Ascending aorta (tissue), 2 donors: ENCODE data around the gene CFLAR. TPM values are rescaled to one million over a fixed set of nuclear protein-coding genes. Genes with fewer than 3 reads are reported as not detected.

Experiments
- DNase-seq, 2 donors: peaks; one replicate each; pipeline ENCODE4 v3.0.0-alpha.2; 2019; ENCODE audit warnings: low spot score in 2 of 2
- H3K27ac ChIP-seq, 2 donors: fragments of 200-600 bp; sonication (generic); one replicate each; pipeline ENCODE4 v1.5.1; 2016 to 2017; ENCODE audit warnings: mild to moderate bottlenecking in 1 of 2
- H3K27me3 ChIP-seq: fragments of 200-600 bp; sonication (generic); one replicate; pipeline ENCODE4 v1.5.1; 2017
- H3K36me3 ChIP-seq, 2 donors: fragments of 200-600 bp; sonication (generic); one replicate each; pipeline ENCODE4 v1.5.1; 2016
- H3K4me1 ChIP-seq, 2 donors: fragments of 200-600 bp; sonication (generic); one replicate each; pipeline ENCODE4 v1.5.1; 2016 to 2017; ENCODE audit warnings: mild to moderate bottlenecking in 1 of 2
- H3K4me3 ChIP-seq, 2 donors: fragments of 200-600 bp; sonication (generic); one replicate each; pipeline ENCODE4 v1.5.1; 2016 to 2017; ENCODE audit warnings: mild to moderate bottlenecking in 1 of 2
- H3K9me3 ChIP-seq, 2 donors: fragments of 200-600 bp; sonication (generic); one replicate each; pipeline ENCODE4 v1.5.1; 2016
- CTCF ChIP-seq, 3 experiments: fragments of 200-600 bp in 2 of 3; fragments of 450-650 bp in 1 of 3; sonication (generic) in 2 of 3; IDR thresholded peaks; one replicate each; pipeline ENCODE4 v1.5.1; 2016 to 2019; ENCODE audit warnings: antibody characterized with exemption in 3 of 3, mild to moderate bottlenecking in 1 of 3, moderate library complexity in 1 of 3
- intact Hi-C: fragments of 100-400 bp; cut with DNase I; formaldehyde crosslinking; loops from one replicate; pipeline ENCODE4 v1.15.1; 2023
- total RNA-seq: library from RNA; depleted of rRNA; stranded (reverse); fragments of >200 nt; gene quantifications from one replicate; pipeline ENCODE4 v1.1.0, GENCODE V29; 2016

The CFLAR gene
- total RNA-seq, 1 donor from 2014 or later = 112 TPM

DNA sequence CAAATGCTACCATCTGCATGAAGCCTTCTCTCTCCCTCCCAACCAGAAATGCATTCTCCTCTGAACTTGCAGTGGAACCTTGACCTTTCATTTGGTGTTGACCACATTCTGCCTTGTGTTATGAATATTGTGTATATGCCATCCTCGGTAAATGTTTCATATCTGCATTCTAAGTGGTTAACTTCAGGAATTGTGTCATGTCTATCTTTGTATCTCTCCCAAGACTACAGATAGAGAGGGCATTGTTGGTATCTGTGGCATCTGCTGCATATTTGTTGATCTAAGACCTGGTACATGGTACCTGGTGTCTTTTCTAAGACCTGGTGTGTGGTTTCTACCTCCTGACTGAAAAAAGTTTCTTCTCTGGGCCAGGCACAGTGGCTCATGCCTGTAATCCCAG is 101.0 kb downstream of the CFLAR start:
- no peak overlapping the region for H3K4me3 ChIP-seq
- no peaks in the 10 kb centered on the region for H3K9me3 ChIP-seq
- H3K4me1 ChIP-seq = no peaks in the 10 kb centered on the region
- no peaks in the 10 kb centered on the region for H3K36me3 ChIP-seq
- intact Hi-C loops = no loop called here
- DNase-seq = no peak
- no peaks in the 10 kb centered on the region for H3K27me3 ChIP-seq
- no peak overlapping the region for H3K27ac ChIP-seq
- no peak for TF ChIP-seq CTCF (IDR thresholded peaks at IDR 0.05)

DNA sequence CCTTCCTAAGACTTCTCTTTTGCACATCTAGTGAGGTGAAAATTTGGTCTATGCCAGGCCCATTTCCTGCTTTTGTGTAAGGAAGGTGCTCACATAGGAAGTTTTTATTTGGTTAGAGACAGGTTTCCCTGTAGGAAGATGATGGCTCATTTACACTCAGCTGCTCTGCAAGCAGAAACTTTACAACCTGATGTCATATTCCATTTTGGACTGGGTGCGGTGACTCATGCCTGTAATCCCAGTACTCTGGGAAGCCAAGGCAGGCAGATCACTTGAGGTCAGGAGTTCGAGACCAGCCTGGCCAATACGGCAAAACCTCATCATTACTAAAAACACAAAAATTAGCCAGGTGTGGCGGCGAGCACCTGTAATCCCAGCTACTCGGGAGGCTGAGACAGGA is 102.8 kb downstream of the CFLAR start:
- DNase-seq = no peak
- intact Hi-C loops = no loop called here
- H3K36me3 ChIP-seq = no peaks in the 10 kb centered on the region
- H3K9me3 ChIP-seq = no peaks in the 10 kb centered on the region
- TF ChIP-seq CTCF (IDR thresholded peaks at IDR 0.05) = no peak
- H3K27me3 ChIP-seq = no peaks in the 10 kb centered on the region
- no peak overlapping the region for H3K27ac ChIP-seq
- no peaks in the 10 kb centered on the region for H3K4me1 ChIP-seq
- no peak overlapping the region for H3K4me3 ChIP-seq

GRCh38 chr2:201219328-201220096 is 103.5 kb downstream of the CFLAR start:
- TF ChIP-seq CTCF (IDR thresholded peaks at IDR 0.05) = no peak
- intact Hi-C loops = no loop called here
- DNase-seq = no peak
- Histone ChIP-seq H3K27me3 (no peaks in the 10 kb centered on the region), H3K36me3 (no peaks in the 10 kb centered on the region), H3K27ac (no peak overlapping the region), H3K4me3 (no peak overlapping the region), H3K4me1 (no peaks in the 10 kb centered on the region), H3K9me3 (no peaks in the 10 kb centered on the region)

- no peak for TF ChIP-seq CTCF (IDR thresholded peaks at IDR 0.05)
- Histone ChIP-seq H3K27ac (no peak overlapping the region), H3K4me1 (no peaks in the 10 kb centered on the region), H3K36me3 (no peaks in the 10 kb centered on the region), H3K9me3 (no peaks in the 10 kb centered on the region), H3K4me3 (no peak overlapping the region), H3K27me3 (no peaks in the 10 kb centered on the region)
- intact Hi-C loops = no loop called here
- DNase-seq = no peak
Observed at GRCh38 chr2:201220102-201220570, 104.2 kb downstream of the CFLAR start.

DNA sequence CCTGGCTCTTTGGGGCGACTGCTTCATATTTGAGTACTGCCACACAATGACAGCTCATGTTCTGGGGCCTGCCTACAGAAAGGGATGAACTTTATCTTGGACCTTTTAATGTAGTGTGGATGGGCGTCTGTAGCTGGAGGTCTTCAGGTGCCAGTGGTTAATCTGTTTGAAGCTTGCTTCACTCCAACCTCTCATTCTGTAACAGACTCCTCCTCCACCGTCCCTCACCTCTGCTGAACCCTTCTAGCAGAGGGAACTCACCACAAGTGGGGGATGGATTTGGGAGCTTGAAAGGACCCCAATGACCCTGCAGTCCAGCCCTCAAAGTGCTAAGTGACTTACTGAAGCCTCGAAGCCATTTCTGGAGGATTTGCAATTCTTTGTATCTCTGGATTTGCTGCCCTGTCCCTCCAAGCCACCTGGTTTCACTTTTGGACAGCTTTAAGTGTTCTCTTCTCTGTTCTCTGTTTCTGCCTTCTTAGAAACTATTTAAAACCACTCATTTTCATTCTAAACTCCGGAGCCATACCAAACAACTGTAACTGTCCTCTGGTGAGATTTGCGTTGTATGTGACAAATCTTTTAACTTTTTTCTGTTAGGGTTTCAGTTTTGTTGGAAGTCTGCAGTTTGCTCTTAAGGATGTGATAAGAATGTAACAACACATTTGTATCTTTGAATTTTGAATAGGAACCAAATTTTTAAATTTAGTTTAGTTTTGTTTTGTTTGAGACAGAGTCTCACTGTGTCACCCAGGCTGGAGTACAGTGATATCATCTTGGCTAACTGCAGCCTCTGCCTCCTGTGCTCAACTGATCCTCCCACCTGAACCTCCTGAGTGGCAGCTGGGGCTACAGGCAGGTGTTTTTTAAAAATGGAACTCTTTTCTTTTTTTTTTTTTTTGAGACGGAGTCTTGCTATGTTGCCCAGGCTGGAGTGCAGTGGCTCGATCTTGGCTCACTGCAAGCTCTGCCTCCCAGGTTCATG is 107.4 kb downstream of the CFLAR start:
- intact Hi-C loops = no loop called here
- Histone ChIP-seq H3K36me3 (no peaks in the 10 kb centered on the region), H3K9me3 (no peaks in the 10 kb centered on the region), H3K27ac (no peak overlapping the region), H3K4me1 (no peaks in the 10 kb centered on the region), H3K4me3 (no peak overlapping the region), H3K27me3 (no peaks in the 10 kb centered on the region)
- DNase-seq = no peak
- no peak for TF ChIP-seq CTCF (IDR thresholded peaks at IDR 0.05)

Other genes with a start within 250 kb of the CFLAR start
- 0.64 TPM for gene PPIL3, start 227.1 kb upstream of the CFLAR start, total RNA-seq
- 55.3 TPM for gene NIF3L1, start 226.8 kb upstream of the CFLAR start, total RNA-seq
- gene ORC2, start 152.5 kb upstream of the CFLAR start, total RNA-seq = 5.2 TPM
- gene HYCC2, start 44.5 kb upstream of the CFLAR start, total RNA-seq = 2.1 TPM
- gene NDUFB3, start 44.2 kb upstream of the CFLAR start, total RNA-seq = 34.2 TPM
- 7.8 TPM for gene CASP10, start 67.0 kb downstream of the CFLAR start, total RNA-seq
- gene CASP8, start 144.4 kb downstream of the CFLAR start, total RNA-seq = 15.2 TPM
- gene FLACC1, start 241.2 kb downstream of the CFLAR start, total RNA-seq = 0.32 TPM